ENCODE measurements around the gene DNAH2.

DNAH2 gene

GRCh38 chr17:7701681-7702080 is 15.9 kb upstream of the DNAH2 start:
- DNase-seq (ENCODE audit: low read depth in 2 of 2, low spot score in 1 of 2) = no peak

- DNase-seq (ENCODE audit: low read depth in 2 of 2, low spot score in 1 of 2) = no peak
These were observed 14.8 kb upstream of the DNAH2 start for GRCh38 chr17:7702776-7703175.

GRCh38 chr17:7703584-7704479 is 13.7 kb upstream of the DNAH2 start:
- no peak for DNase-seq (ENCODE audit: low read depth in 2 of 2, low spot score in 1 of 2)

- no peak for DNase-seq (ENCODE audit: low read depth in 2 of 2, low spot score in 1 of 2)
These were observed 12.8 kb upstream of the DNAH2 start, which contains the start of gene EFNB3 for GRCh38 chr17:7704601-7705268. Gene EFNB3 (plus strand): TSS chr17:7705202. CDS start chr17:7705599, 397 bp downstream.

GRCh38 chr17:7705269-7706255 is 12.0 kb upstream of the DNAH2 start:
- no peak for DNase-seq (ENCODE audit: low read depth in 2 of 2, low spot score in 1 of 2)

- no peak for DNase-seq (ENCODE audit: low read depth in 2 of 2, low spot score in 1 of 2)
These were observed 10.8 kb upstream of the DNAH2 start for GRCh38 chr17:7706631-7707354.

GRCh38 chr17:7707446-7707845 is 10.1 kb upstream of the DNAH2 start:
- DNase-seq (ENCODE audit: low read depth in 2 of 2, low spot score in 1 of 2) = no peak

- DNase-seq (ENCODE audit: low read depth in 2 of 2, low spot score in 1 of 2) = no peak
These were observed 9.4 kb upstream of the DNAH2 start for GRCh38 chr17:7707858-7708750.

- DNase-seq (ENCODE audit: low read depth in 2 of 2, low spot score in 1 of 2) = no peak
These were observed 8.5 kb upstream of the DNAH2 start for GRCh38 chr17:7709031-7709430.

GRCh38 chr17:7710301-7710700 is 7.2 kb upstream of the DNAH2 start:
- DNase-seq (ENCODE audit: low read depth in 2 of 2, low spot score in 1 of 2) = no peak

- DNase-seq (ENCODE audit: low read depth in 2 of 2, low spot score in 1 of 2) = no peak
These were observed 6.3 kb upstream of the DNAH2 start for GRCh38 chr17:7711051-7711755.

GRCh38 chr17:7712111-7712771 is 5.3 kb upstream of the DNAH2 start:
- no peak for DNase-seq (ENCODE audit: low read depth in 2 of 2, low spot score in 1 of 2)

GRCh38 chr17:7713782-7714181 is 3.8 kb upstream of the DNAH2 start:
- no peak for DNase-seq (ENCODE audit: low read depth in 2 of 2, low spot score in 1 of 2)

- no peak for DNase-seq (ENCODE audit: low read depth in 2 of 2, low spot score in 1 of 2)
These were observed 2.6 kb upstream of the DNAH2 start for GRCh38 chr17:7714721-7715594.

GRCh38 chr17:7715936-7716886 is 1.3 kb upstream of the DNAH2 start:
- no peak for DNase-seq (ENCODE audit: low read depth in 2 of 2, low spot score in 1 of 2)

GRCh38 chr17:7717756-7718350 is 309 bp downstream of the DNAH2 start:
- no peak for DNase-seq (ENCODE audit: low read depth in 2 of 2, low spot score in 1 of 2)

Data from stimulated activated CD8-positive, alpha-beta memory T cell treated with anti-CD3 and anti-CD28 coated beads, Interleukin-4, amount 100 ng/mL, for 4 hours (primary cell).